Erythroblast (primary cell): ENCODE data around the gene SPOCK1.
"Not testable (repeated sequence)": the region's sequence is repeated elsewhere in the genome, so short reads cannot be mapped to it uniquely, and the experiment has no call there.

Experiments
- DNase-seq, 2 experiments: peaks; one replicate each; lab custom pipeline; 2025; lab: John Stamatoyannopoulos, UW
- GATA1 ChIP-seq: IDR thresholded peaks from 2 replicates; pipeline ENCODE4 v1.6.1; 2011; ENCODE audit warnings: low read depth, mild to moderate bottlenecking, control low read depth, low read length, moderate library complexity
- POLR2A ChIP-seq: IDR thresholded peaks from 2 replicates; pipeline ENCODE4 v1.6.1; 2011; ENCODE audit warnings: mild to moderate bottlenecking, low read length

Gene SPOCK1

DNA sequence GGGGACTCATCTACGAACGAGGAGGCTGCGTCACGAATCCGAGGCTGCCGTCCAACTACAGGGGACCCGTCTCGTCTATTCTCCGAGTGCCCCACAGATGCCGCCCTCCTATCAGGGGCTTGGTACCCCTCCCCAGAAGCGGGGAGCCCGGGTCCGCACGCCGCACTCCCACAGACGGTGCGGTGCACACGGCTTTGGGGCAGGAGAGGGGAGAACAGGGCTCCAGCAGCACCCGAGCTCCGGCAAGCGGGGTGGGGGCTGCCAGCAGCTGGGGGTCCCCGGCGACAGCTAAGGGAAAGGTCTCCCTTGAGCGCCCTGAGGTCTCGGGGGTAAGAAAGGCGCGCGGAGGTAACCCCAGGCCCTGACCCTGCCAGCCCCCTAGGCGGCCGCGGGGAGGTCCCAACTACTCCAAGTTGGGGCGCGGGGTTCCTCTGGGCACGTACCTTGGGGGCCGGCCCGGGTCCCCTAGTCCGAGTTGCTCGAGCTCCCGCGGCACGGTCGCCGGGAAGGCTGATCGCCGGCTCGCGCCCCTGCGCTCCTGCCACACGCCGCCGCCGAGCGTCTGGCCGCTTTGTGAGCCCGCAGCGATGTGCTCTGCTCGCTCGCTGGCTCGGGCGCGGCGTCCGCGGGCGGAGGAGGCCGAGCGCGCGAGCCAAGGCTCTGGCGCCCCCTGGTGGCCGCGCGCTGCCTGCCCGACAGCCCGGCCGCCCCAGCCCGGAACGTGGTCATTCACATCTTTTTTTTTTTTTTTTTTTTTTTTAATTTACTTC, at the start of gene SPOCK1:
Gene SPOCK1 (minus strand): TSS at position 591 of the 770 bp plus-strand sequence.
- TF ChIP-seq POLR2A (no peak), GATA1 (no peak)
- peak; percentile 68 to 78 for DNase-seq

DNA sequence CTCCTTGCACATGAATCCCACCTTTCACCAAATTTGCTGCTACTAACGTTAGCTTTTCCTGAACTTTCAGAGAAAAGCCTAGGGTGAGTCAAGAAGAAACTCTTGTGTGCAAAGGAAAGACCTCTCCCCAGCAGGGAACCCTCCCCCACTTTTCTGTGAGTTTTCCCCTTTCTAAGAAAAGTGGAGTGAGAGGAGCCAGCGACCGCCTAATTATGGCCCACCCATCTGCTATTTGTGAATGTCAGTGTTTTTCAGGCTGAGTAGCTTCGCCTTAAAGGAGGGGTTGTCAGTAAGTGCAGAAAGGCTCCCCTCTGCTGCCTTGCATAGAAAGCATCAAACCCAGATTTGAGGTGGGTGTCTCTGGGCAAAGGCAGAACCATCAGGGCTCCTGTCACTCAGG, 46.8 kb upstream of the SPOCK1 start:
- TF ChIP-seq GATA1 = no peak
- no peak for TF ChIP-seq POLR2A
- DNase-seq = no peak

DNA sequence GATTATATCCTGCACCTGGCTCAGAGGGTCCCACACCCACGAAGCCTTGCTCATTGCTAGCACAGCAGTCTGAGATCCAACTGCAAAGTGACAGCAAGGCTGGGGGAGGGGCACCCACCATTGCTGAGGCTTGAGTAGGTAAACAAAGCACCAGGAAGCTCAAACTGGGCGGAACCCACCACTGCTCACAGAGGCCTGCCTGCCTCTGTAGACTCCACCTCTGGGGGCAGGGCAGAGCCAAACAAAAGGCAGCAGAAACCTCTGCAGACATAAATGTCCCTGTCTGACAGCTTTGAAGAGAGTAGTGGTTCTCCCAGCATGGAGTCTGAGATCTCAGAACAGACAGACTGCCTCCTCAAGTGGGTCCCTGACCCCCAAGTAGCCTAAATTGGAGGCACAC, 36.3 kb upstream of the SPOCK1 start:
- not testable (repeated sequence) for DNase-seq

DNA sequence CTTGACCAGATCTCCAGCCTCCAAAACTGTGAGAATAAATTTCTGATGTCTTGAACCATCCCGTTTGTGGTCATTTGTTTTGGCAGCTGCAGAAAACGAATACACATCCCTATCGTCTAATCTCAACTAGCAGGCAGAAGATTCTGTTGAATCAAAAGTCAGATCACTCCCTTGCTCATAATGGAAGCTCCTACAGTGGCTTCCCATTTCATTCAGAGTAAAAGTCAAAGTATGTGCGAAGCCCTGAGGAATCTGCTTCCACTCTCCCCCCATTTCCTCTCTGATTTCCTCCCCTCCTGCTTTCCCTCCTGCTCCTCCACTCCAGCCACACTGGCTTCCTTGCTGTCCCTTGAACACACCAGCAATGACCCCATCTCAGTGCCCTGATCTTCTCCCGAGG, 34.8 kb upstream of the SPOCK1 start:
- TF ChIP-seq GATA1 = no peak
- TF ChIP-seq POLR2A = no peak
- DNase-seq = no peak

DNA sequence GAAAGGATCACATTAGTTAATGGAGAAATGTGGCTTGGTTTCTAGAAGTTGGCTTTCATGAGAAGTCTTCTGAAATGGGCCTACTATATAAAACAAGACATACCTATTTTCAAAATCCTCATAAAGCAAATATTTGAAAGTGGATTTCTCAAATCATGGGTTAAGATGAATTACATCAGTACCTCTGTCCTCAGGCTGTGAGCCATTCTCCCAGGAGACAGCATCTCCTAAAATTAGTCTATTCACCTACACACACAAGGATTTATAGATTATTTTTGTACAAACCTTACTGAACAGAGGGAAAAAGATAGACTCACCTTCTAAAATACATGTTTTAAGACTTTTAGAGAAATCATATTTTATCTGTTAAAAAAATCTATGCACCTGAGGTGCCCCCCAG, 32.1 kb upstream of the SPOCK1 start:
- no peak for DNase-seq
- TF ChIP-seq GATA1 (no peak), POLR2A (no peak)

DNA sequence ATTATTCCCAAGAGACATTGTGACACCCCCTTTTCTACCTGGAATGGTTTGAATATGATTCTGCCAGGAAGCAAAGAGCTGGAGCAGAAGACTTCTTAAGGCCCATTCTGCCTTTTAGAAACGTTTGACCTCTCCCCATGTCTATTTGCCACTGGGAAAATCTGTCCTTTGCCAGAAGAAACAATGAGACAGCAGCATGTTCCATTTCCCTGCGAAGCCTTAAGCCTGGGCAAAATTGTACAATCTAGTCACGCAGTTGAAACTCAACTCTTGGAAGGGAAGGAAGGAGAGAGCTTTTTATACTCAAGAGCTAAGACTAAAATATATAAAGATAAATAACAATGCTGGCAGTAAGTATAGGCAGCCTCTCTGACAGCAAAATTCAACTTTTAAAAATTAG, 22.1 kb upstream of the SPOCK1 start:
- no peak for TF ChIP-seq GATA1
- no peak for TF ChIP-seq POLR2A
- no peak for DNase-seq

DNA sequence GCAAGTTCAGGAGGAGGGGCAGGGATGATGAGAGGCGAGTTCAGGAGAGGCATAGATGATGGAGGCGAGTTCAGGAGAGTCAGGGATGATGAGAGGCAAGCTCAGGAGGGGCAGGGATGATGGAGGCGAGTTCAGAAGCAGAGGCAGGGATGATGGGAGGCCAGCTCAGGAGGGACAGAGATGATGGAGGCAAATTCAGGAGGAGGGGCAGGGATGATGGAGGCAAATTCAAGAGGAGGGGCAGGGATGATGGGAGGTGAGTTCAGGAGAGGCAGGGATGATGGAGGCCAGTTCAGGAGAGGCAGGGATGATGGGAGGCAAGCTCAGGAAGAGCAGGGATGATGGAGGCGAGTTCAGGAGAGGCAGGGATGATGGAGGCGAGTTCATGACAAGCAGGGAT, 17.8 kb upstream of the SPOCK1 start:
- no peak for TF ChIP-seq GATA1
- no peak for TF ChIP-seq POLR2A
- no peak for DNase-seq

DNA sequence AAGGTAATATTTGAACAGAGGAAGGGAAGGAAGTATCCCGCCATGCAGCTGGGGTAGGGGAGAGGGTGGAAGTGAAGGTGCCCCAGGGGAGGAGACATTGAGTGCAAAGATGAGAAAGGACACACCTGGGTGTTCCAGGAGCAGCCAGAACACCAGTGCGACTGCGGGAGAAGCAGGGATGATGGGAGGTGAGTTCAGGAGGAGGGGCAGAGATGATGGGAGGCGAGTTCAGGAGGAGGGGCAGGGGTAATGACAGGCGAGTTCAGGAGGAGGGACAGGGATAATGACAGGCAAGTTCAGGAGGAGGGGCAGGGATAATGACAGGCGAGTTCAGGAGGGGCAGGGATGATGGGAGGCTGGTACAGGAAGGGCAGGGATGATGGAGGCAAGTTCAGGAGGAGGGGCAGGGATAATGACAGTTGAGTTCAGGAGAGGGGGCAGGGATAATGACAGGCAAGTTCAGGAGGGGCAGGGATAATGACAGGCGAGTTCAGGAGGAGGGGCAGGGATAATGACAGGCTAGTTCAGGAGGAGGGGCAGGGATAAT, 17.2 kb upstream of the SPOCK1 start:
- no peak for DNase-seq
- TF ChIP-seq GATA1 (no peak), POLR2A (no peak)

DNA sequence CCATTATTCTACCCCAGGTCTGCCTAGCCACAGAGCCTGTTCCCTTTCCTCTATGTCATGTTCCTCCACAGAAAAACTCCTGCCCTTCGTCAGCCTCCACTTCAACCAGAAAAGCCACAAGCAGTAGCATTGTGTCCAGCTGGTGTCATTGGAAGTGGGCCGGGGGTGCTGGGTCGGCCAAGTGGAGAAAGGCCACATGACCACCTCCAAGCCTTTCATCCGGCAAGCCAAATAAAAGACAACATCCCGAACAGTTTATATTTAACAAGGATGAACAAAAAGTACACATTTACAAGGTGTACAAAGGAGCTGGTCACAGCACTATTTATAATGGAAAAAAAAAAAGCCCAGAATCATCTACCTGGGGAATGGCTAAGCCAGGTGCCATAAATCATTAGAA, 16.1 kb upstream of the SPOCK1 start:
- no peak for TF ChIP-seq POLR2A
- no peak for TF ChIP-seq GATA1
- no peak for DNase-seq

DNA sequence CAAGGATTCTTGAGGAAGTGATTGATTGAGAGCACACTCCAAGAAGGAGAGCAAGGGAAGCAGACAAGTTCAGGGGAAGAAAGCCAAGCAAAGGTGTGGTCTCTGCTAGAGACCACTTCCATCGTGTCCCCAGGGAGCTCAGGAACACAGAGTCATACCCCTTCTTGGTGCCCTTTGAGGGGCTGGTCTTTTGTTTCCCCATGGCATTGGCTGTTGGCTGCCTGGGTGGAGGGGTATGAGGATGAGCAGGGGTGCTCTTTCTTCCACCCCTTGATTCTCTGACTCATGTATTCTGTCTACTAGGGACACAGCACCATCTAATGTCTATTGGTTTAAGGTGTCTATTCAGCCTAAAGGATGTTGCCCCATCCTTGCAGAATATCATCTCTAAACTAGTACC, 11.5 kb upstream of the SPOCK1 start:
- no peak for DNase-seq
- TF ChIP-seq POLR2A (no peak), GATA1 (no peak)

DNA sequence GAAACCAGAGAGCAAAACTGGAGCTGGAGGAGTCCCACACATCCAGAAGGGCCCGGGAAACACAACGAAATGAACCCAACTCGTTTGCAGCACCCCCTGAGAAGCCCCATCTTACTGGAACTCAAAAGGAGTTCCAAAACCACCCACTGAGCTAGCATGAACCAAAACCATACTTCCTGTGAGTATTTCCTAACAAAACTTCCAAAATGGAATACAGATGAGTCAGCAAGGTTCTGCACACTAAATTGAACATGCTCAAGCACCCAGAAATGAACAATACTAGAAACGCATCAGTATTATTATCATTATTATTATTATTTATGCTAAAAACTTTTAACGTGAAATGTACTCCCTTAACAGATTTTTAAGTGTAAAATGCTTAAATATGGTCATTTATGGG, 8.0 kb upstream of the SPOCK1 start:
- no peak for TF ChIP-seq POLR2A
- TF ChIP-seq GATA1 = no peak
- DNase-seq = no peak

DNA sequence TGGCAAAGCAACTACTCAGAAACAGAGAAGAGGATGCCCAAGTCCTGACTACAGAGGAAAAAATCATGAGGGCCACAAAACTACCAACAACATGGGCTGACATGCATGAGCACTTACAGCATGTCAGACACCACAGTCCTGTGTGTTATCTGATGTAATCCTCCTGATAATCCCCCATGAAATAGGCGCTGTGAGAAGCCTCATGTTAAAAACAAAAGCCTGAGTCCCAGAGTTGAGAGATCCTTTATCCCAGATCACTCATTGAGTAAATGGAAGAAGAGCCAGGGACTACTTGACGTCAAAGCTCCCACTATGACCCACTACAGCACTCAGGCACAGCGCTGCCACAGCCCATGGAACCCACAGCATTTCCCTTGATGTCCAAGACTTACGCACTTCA, 7.2 kb upstream of the SPOCK1 start:
- DNase-seq = no peak
- TF ChIP-seq POLR2A (no peak), GATA1 (no peak)

DNA sequence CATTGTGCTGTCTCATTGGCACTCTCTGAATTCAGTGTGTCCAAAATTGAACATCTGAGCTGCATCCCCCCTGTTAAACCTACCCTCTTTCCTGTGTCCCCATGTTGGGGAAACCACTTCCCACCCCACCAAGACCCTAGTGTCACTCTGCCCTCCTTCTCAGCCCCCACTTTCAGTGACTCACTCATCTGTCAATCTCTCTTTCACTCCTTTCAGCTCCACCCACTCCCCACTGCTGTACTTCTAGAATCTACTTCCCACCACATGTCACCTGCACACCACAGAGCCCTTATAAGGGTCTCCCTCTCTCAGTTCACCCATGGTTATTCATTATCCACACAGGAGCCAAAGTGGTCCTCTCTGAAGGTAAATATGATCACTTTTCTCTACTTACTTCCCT, 5.8 kb upstream of the SPOCK1 start:
- no peak for TF ChIP-seq POLR2A
- DNase-seq = no peak

DNA sequence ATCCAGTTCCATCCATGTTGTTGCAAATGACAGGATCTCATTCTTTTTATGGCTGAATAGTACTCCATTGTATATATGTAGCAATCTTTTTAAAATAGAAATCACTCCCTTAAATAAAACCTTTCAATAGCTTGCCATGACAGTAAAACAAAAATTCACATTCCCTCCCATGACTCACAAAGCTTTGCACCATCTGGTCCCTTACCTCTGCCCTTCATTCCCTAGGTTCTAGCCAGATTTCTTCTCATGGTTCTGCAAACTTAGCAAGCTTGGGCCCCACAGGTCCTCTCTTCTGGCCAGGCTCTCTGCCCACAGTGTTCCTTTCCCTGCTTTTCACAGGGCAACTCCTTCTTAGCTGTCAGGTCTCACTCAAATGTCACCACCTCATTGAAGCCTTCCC, 4.3 kb upstream of the SPOCK1 start:
- DNase-seq = no peak
- TF ChIP-seq POLR2A = no peak
- TF ChIP-seq GATA1 = no peak

DNA sequence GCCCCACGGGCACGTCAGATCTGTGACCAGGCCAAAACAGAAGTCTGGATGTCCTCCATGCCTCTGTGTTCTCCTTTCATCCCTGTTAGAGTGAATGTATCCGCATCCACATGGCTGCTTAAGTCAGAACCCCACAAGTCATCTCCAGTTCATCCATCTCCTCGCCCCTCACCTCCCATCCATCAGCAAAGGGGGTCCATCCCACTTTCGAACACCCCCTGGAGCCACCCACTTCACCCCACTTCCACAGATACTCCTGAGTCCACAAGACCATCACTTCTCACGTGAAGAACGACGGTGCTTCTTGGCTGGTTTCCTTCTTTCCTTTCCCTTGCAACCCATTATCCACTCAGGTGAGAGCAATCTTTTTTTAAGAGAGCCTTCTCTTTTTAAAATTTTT, 3.5 kb upstream of the SPOCK1 start:
- DNase-seq = no peak
- TF ChIP-seq GATA1 (no peak), POLR2A (no peak)
